Smooth muscle cell (in vitro differentiated cells): ENCODE data around the gene CALY. TPM values are rescaled to one million over a fixed set of nuclear protein-coding genes. Genes with fewer than 3 reads are reported as not detected.

Experiments
- DNase-seq: peaks from one replicate; lab custom pipeline; 2025; ENCODE audit not compliant: unreplicated experiment; lab: John Stamatoyannopoulos, UW
- H2AFZ ChIP-seq: fragments of 200-600 bp; sonication (generic); 2 replicates; pipeline ENCODE4 v1.6.0; 2016; ENCODE audit warnings: antibody characterized with exemption, low read depth, mild to moderate bottlenecking
- H3F3A ChIP-seq: fragments of 200-600 bp; sonication (generic); 2 replicates; pipeline ENCODE4 v1.6.0; 2017; ENCODE audit warnings: antibody characterized with exemption, low read depth
- H3K27ac ChIP-seq: fragments of 200-600 bp; sonication (generic); 2 replicates; pipeline ENCODE4 v1.5.1; 2016; ENCODE audit warnings: low read depth, mild to moderate bottlenecking
- H3K27me3 ChIP-seq: fragments of 200-600 bp; sonication (generic); 2 replicates; pipeline ENCODE4 v1.6.1; 2016; ENCODE audit warnings: low read depth, mild to moderate bottlenecking
- H3K36me3 ChIP-seq: fragments of 200-600 bp; sonication (generic); 2 replicates; pipeline ENCODE4 v1.5.1; 2016; ENCODE audit warnings: low read depth
- H3K4me1 ChIP-seq: fragments of 200-600 bp; sonication (generic); 2 replicates; pipeline ENCODE4 v1.5.1; 2016; ENCODE audit warnings: low read depth
- H3K4me2 ChIP-seq: fragments of 200-600 bp; sonication (generic); 2 replicates; pipeline ENCODE4 v1.6.0; 2016; ENCODE audit warnings: mild to moderate bottlenecking
- H3K4me3 ChIP-seq: fragments of 200-600 bp; sonication (generic); 2 replicates; pipeline ENCODE4 v1.5.1; 2016; ENCODE audit warnings: mild to moderate bottlenecking
- H3K79me2 ChIP-seq: fragments of 200-600 bp; sonication (generic); 2 replicates; pipeline ENCODE4 v1.6.0; 2016; ENCODE audit warnings: low read depth, mild to moderate bottlenecking
- H3K9ac ChIP-seq: fragments of 200-600 bp; sonication (generic); 2 replicates; pipeline ENCODE4 v1.6.0; 2016; ENCODE audit warnings: low read depth
- H3K9me3 ChIP-seq: fragments of 200-600 bp; sonication (generic); replicated peaks from 2 replicates; pipeline ENCODE4 v1.5.1; 2016; ENCODE audit warnings: low read depth
- H4K20me1 ChIP-seq: fragments of 200-600 bp; sonication (generic); 2 replicates; pipeline ENCODE4 v1.6.0; 2016; ENCODE audit warnings: low read depth
- CTCF ChIP-seq: fragments of 200-600 bp; sonication (generic); IDR thresholded peaks from 2 replicates; pipeline ENCODE4 v1.5.1; 2017; ENCODE audit warnings: borderline replicate concordance, mild to moderate bottlenecking, antibody characterized with exemption; ENCODE audit not compliant: insufficient read depth, poor library complexity, severe bottlenecking
- WGBS: methylation state at CpG from one replicate; pipeline ENCODE4 v1.1.7; 2016; ENCODE audit warnings: low lambda C conversion rate; 5-methylcytosine and 5-hydroxymethylcytosine counted together
- polyA plus RNA-seq: library from polyadenylated mRNA; unstranded; fragments of >200 nt; fragmentation: Nextera tagmentation; extraction: Ambion mirVana; gene quantifications from 2 replicates; pipeline ENCODE4 v1.2.1, GENCODE V29; 2016
- total RNA-seq: library from RNA; depleted of rRNA; stranded (reverse); fragments of >200 nt; gene quantifications from 2 replicates; pipeline ENCODE4 v1.2.3, GENCODE V29; 2014

Gene CALY
- total and polyA plus RNA-seq, 2 experiments from 2014 or later, result 2.4 to 10.1 TPM

DNA sequence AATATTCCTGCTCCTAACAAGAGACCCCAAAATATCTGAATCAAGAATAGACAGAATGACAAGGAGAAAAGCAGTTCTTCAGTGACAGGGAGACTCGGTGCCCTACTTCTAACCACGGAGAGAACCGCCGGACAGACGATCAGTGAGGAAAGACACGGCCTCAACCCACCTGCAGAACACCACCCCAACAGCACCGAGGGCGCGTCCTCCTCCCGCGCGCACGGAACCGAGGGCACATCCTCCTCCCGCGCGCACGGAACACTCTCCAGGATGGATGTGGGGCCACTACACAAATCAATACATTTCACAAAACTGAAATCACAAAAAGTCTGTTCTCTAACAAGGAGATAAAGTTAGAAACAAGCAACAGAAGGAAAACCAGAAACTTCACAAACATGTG lies 50.3 kb downstream of the CALY start:
- peaks cover 17% of the 10 kb centered on the region for H3K36me3 ChIP-seq
- H3K9me3 ChIP-seq, result no peaks in the 10 kb centered on the region
- WGBS, result 93% methylated on average over 18 of the region's 18 CpGs
- H3K9ac ChIP-seq, result no peak overlapping the region
- no peak for DNase-seq
- H3K27me3 ChIP-seq, result no peaks in the 10 kb centered on the region
- peaks cover 12% of the 10 kb centered on the region for H4K20me1 ChIP-seq
- H3K27ac ChIP-seq, result no peak overlapping the region
- H3K4me3 ChIP-seq, result no peak overlapping the region
- TF ChIP-seq CTCF, result no peak
- no peak overlapping the region for H3K4me2 ChIP-seq
- H3K4me1 ChIP-seq, result no peaks in the 10 kb centered on the region
- H3K79me2 ChIP-seq, result no peaks in the 10 kb centered on the region
- H3F3A ChIP-seq, result no peaks in the 10 kb centered on the region
- H2AFZ ChIP-seq, result no peak overlapping the region

DNA sequence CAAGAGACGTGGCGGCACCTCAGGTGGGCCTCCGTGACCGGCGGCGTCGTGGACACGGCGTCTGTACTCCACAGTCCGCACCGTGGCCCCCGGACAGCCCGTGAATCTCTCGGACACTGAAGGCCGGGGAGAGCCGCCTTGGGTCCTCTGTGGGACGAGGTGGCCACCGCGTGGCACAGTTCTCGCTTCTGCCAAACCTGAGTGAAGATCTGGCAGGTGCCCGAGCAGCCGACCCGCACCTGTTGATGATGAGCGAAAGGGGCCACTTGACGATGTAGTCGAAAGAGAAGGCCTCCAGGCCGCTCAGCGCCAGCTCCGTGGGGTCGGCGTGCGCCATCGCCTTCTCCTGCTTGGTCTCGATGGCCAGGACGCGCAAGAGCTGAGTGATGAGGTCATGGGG lies 51.5 kb downstream of the CALY start:
- peaks cover 12% of the 10 kb centered on the region for H3K36me3 ChIP-seq
- TF ChIP-seq CTCF, result no peak
- no peak overlapping the region for H3K9ac ChIP-seq
- H3K4me1 ChIP-seq, result no peaks in the 10 kb centered on the region
- no peaks in the 10 kb centered on the region for H3F3A ChIP-seq
- peaks cover 12% of the 10 kb centered on the region for H4K20me1 ChIP-seq
- H2AFZ ChIP-seq, result no peak overlapping the region
- no peaks in the 10 kb centered on the region for H3K9me3 ChIP-seq
- no peaks in the 10 kb centered on the region for H3K27me3 ChIP-seq
- WGBS, result 96% methylated on average over 36 of the region's 36 CpGs
- no peak overlapping the region for H3K4me3 ChIP-seq
- no peak overlapping the region for H3K4me2 ChIP-seq
- H3K27ac ChIP-seq, result no peak overlapping the region
- no peaks in the 10 kb centered on the region for H3K79me2 ChIP-seq
- no peak for DNase-seq

DNA sequence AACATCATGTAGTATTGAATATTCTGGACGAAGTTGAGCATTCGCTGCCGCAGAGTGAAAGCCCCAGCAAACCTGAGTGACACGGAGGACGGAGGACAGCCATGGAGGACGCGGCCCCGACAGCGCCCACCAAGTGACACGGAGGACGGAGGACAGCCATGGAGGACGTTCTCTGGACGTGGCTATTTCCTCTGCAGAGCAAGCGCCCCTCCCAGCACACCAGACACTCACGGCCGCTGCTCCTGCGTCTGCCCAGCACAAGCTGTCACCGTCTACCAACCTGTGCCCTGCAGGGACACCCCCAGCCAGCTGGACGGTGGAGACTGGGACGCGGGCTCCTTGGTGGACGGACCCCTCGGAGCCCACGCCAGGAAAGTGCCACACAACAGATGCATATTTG lies 52.8 kb downstream of the CALY start:
- Histone ChIP-seq H3K79me2 (no peaks in the 10 kb centered on the region), H3K4me2 (no peak overlapping the region), H4K20me1 (peaks cover 12% of the 10 kb centered on the region), H3K9me3 (no peaks in the 10 kb centered on the region), H3K27ac (no peak overlapping the region), H3K9ac (no peak overlapping the region), H3K4me3 (no peak overlapping the region), H3K36me3 (peaks cover 11% of the 10 kb centered on the region), H2AFZ (no peak overlapping the region), H3F3A (no peaks in the 10 kb centered on the region), H3K27me3 (no peaks in the 10 kb centered on the region), H3K4me1 (no peaks in the 10 kb centered on the region)
- DNase-seq, result no peak
- TF ChIP-seq CTCF, result no peak
- 97% methylated on average over 24 of the region's 24 CpGs for WGBS

GRCh38 chr10:133282846-133283390 lies 53.8 kb downstream of the CALY start:
- no peak for TF ChIP-seq CTCF
- H3K27me3 ChIP-seq, result no peaks in the 10 kb centered on the region
- WGBS, result 97% methylated on average over 24 of the region's 24 CpGs
- H4K20me1 ChIP-seq, result peaks cover 18% of the 10 kb centered on the region
- DNase-seq, result no peak
- peaks cover 4% of the 10 kb centered on the region for H3F3A ChIP-seq
- H3K27ac ChIP-seq, result no peak overlapping the region
- no peaks in the 10 kb centered on the region for H3K79me2 ChIP-seq
- no peaks in the 10 kb centered on the region for H3K4me1 ChIP-seq
- no peak overlapping the region for H3K9ac ChIP-seq
- H2AFZ ChIP-seq, result no peak overlapping the region
- H3K4me3 ChIP-seq, result no peak overlapping the region
- H3K36me3 ChIP-seq, result peaks cover 6% of the 10 kb centered on the region
- no peak overlapping the region for H3K4me2 ChIP-seq
- H3K9me3 ChIP-seq, result no peaks in the 10 kb centered on the region
